ENCODE measurements around the gene NUP153.

- TF ChIP-seq POLR2AphosphoS5 (IDR thresholded peaks at IDR 0.05) (no peak), CTCF (IDR thresholded peaks at IDR 0.05) (no peak), POLR2A (IDR thresholded peaks at IDR 0.05) (no peak), EP300 (IDR thresholded peaks at IDR 0.05) (no peak)
Measured at GRCh38 chr6:17633465-17634188, 73.1 kb downstream of the NUP153 start.

All from sigmoid colon (tissue), 4 donors.